Lower leg skin (tissue), 3 donors: ENCODE measurements around the gene TSN.

Experiments
- POLR2A ChIP-seq, 2 donors: fragments of 450-650 bp; IDR thresholded peaks; one replicate each; pipeline ENCODE4 v1.6.1; 2016 to 2017; ENCODE audit warnings: antibody characterized with exemption in 2 of 2, mild to moderate bottlenecking in 1 of 2, moderate library complexity in 1 of 2
- TF ChIP-seq, protein P1 (sequence below), 3 donors: fragments of 450-650 bp; IDR thresholded peaks; one replicate each; pipeline ENCODE4 v1.5.1; 2016; ENCODE audit warnings: antibody characterized with exemption in 3 of 3, mild to moderate bottlenecking in 3 of 3, moderate library complexity in 2 of 3

DNA sequence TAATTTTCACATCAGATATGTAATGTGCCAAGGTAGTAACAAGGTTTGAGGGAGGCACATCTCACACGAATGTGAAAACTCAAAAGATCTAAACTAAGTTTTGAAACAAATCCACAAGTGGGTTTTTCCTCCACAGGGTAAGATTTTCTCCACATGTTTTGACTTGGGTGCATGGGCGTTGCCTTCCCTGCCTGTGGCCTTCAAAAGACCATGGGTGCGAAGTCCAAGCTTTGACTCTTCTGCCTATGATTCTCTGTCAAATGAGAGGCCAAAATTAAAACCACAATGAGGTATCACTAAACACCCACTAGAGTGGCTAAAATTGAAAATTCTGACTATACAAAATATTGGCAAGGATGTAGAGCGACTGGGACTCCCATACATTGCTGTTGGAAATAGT, 49.5 kb upstream of the TSN start:
- TF ChIP-seq POLR2A (IDR thresholded peaks at IDR 0.05) = no peak
- TF ChIP-seq, protein P1, sequence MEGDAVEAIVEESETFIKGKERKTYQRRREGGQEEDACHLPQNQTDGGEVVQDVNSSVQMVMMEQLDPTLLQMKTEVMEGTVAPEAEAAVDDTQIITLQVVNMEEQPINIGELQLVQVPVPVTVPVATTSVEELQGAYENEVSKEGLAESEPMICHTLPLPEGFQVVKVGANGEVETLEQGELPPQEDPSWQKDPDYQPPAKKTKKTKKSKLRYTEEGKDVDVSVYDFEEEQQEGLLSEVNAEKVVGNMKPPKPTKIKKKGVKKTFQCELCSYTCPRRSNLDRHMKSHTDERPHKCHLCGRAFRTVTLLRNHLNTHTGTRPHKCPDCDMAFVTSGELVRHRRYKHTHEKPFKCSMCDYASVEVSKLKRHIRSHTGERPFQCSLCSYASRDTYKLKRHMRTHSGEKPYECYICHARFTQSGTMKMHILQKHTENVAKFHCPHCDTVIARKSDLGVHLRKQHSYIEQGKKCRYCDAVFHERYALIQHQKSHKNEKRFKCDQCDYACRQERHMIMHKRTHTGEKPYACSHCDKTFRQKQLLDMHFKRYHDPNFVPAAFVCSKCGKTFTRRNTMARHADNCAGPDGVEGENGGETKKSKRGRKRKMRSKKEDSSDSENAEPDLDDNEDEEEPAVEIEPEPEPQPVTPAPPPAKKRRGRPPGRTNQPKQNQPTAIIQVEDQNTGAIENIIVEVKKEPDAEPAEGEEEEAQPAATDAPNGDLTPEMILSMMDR (IDR thresholded peaks at IDR 0.05) = no peak
